SH-SY5Y (cell line): Measurements from ENCODE around the gene S1PR5.

Experiments
- GATA2 ChIP-seq: IDR thresholded peaks from 2 replicates; pipeline ENCODE4 v1.6.1; 2011; ENCODE audit warnings: mild to moderate bottlenecking, low read depth, low read length
- GATA3 ChIP-seq: IDR thresholded peaks from 2 replicates; pipeline ENCODE4 v1.6.1; 2011; ENCODE audit warnings: low read depth, mild to moderate bottlenecking, low read length, moderate library complexity

GRCh38 chr19:10514211-10515145 lies 2.8 kb downstream of the S1PR5 start:
- TF ChIP-seq GATA3 (no peak), GATA2 (no peak)
